HepG2 (cell line): ENCODE data around the gene ARHGAP19. TPM values are rescaled to one million over a fixed set of nuclear protein-coding genes. Genes with fewer than 3 reads are reported as not detected.
A peak's percentile ranks its signal among the peaks of the same experiment; 100 is the strongest.

Experiments used
- ATM ChIP-seq: fragments of 450-650 bp; IDR thresholded peaks from 2 replicates; pipeline ENCODE4 v1.7.1; 2017; ENCODE audit warnings: mild to moderate bottlenecking, borderline replicate concordance
- CC2D1A ChIP-seq: sonication (generic); formaldehyde crosslinking; IDR thresholded peaks from 2 replicates; pipeline ENCODE4 v1.8.1; 2023; ENCODE audit warnings: mild to moderate bottlenecking, missing genetic modification reagents
- PAWR ChIP-seq: sonication (generic); formaldehyde crosslinking; IDR thresholded peaks from 2 replicates; pipeline ENCODE4 v1.4.0; 2020; ENCODE audit warnings: missing genetic modification reagents, mild to moderate bottlenecking, borderline replicate concordance
- PHF21A ChIP-seq: sonication (generic); formaldehyde crosslinking; IDR thresholded peaks from 2 replicates; pipeline ENCODE4 v1.5.0; 2020; ENCODE audit warnings: mild to moderate bottlenecking, missing genetic modification reagents
- PITX1 ChIP-seq: sonication (generic); formaldehyde crosslinking; IDR thresholded peaks from 2 replicates; pipeline ENCODE4 v1.5.1; 2020; ENCODE audit warnings: mild to moderate bottlenecking, missing genetic modification reagents
- RBAK ChIP-seq: sonication (generic); formaldehyde crosslinking; IDR thresholded peaks from 2 replicates; pipeline ENCODE4 v1.5.1; 2020; ENCODE audit warnings: mild to moderate bottlenecking, missing genetic modification reagents
- RFX5 ChIP-seq: IDR thresholded peaks from 2 replicates; pipeline ENCODE4 v1.6.1; 2011; ENCODE audit warnings: low read depth, low read length, improper control_type of control experiment
- ZNF180 ChIP-seq: sonication (generic); formaldehyde crosslinking; IDR thresholded peaks from 2 replicates; pipeline ENCODE4 v1.4.0; 2020; ENCODE audit warnings: low read depth, missing genetic modification reagents, borderline replicate concordance
- ZNF777 ChIP-seq: sonication (generic); formaldehyde crosslinking; IDR thresholded peaks from 2 replicates; pipeline ENCODE4 v1.4.0; 2020; ENCODE audit warnings: missing genetic modification reagents
- polyA plus RNA-seq, 8 experiments: library from polyadenylated mRNA; depleted of rRNA in 3 of 8; stranded (reverse) in 7 of 8; unstranded in 1 of 8; fragments of >200 nt; fragmentation: Illumina TruSeq in 4 of 8; extraction: Trizol in 4 of 8; gene quantifications; 2 replicates each; pipeline versions ENCODE4 v1.2.1 to v1.2.3, GENCODE V29; 2011 to 2016; ENCODE audit warnings: low read depth in 4 of 8, missing spikeins in 1 of 8, mixed read lengths in 1 of 8; ENCODE audit not compliant: insufficient read depth in 1 of 8
- total RNA-seq, 5 experiments: library from RNA; depleted of rRNA; stranded (reverse); fragments of >200 nt; fragmentation: Illumina TruSeq; extraction: Trizol; gene quantifications; 2 replicates each; pipeline ENCODE4 v1.2.3, GENCODE V29; 2016; ENCODE audit warnings: low read depth in 1 of 5
- TF ChIP-seq, protein P1 (sequence below), 2 experiments: sonication (generic) in 1 of 2; formaldehyde crosslinking in 1 of 2; IDR thresholded peaks; 2 replicates each; pipeline versions ENCODE4 v1.4.0 to v1.6.1; 2016 to 2020; ENCODE audit warnings: borderline replicate concordance in 1 of 2, low read depth in 1 of 2, mild to moderate bottlenecking in 1 of 2, missing genetic modification reagents in 1 of 2
- TF ChIP-seq, protein P2 (sequence below): IDR thresholded peaks from 2 replicates; pipeline ENCODE4 v1.6.1; 2016; ENCODE audit warnings: low read depth, missing genetic modification reagents, missing compliant biosample characterization
- TF ChIP-seq, protein P3 (sequence below): sonication (generic); formaldehyde crosslinking; IDR thresholded peaks from 2 replicates; pipeline ENCODE4 v1.4.0; 2020; ENCODE audit warnings: missing genetic modification reagents
- TF ChIP-seq, protein P4 (sequence below): sonication (generic); formaldehyde crosslinking; IDR thresholded peaks from 2 replicates; pipeline ENCODE4 v1.8.0; 2022; ENCODE audit warnings: missing genetic modification reagents, mild to moderate bottlenecking, inconsistent platforms, borderline replicate concordance
- TF ChIP-seq, protein P5 (sequence below): sonication (generic); formaldehyde crosslinking; IDR thresholded peaks from 2 replicates; pipeline ENCODE4 v1.8.1; 2023; ENCODE audit warnings: mild to moderate bottlenecking, missing genetic modification reagents

Gene ARHGAP19
- total and polyA plus RNA-seq, 2 of the 13 experiments (the other 11 are each of a cell fraction or from before 2014, with no cell fraction given) = 7.6 to 10.0 TPM

DNA sequence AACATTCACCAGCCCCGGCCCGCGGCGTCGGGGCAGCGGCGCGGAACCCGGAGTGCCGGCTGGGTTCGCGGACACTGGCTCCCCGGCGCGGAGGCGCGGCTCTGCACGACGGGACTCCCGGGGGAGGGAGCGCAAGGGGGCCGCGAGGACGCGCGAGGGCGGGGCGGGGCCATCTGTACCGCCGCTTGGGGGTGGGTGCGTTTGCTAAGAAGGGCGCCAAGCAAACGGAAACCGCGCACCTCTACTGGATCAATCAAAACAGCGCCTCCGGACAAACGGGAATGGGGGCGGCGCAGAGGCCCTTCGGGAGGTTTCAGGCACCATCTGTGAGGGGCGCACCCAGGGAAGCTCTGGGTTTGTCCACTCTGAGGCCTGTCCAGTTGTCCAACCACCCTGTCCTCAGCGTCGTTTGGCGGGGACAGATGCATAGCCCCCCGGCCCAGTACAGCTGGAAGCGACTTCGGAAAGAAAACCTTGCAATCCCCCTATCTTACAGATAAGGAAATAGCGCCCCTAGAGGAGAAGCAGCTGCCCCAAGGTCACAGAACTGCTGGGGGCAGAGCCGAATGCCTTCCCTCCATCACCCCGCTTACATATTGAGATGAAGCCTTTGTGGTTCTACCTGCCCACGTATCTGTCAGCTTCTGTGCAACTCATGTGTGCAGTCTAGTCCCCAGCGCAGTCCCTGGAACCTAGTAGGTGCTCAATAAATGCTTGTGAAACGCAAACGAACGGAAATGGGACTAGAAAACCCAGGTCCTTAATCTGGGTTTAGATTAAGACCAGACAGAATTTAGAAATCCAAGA is 96.0 kb downstream of the ARHGAP19 start (continued):
- TF ChIP-seq CC2D1A (CRISPR knock-in tag) (no peak), RBAK (CRISPR knock-in tag) (no peak), PAWR (CRISPR knock-in tag) (no peak), RFX5 (no peak), ZNF180 (CRISPR knock-in tag) (no peak), PHF21A (CRISPR knock-in tag) (no peak), ATM (no peak), ZNF777 (CRISPR knock-in tag) (peak; percentile 95), PITX1 (no peak)
- TF ChIP-seq, protein P1, sequence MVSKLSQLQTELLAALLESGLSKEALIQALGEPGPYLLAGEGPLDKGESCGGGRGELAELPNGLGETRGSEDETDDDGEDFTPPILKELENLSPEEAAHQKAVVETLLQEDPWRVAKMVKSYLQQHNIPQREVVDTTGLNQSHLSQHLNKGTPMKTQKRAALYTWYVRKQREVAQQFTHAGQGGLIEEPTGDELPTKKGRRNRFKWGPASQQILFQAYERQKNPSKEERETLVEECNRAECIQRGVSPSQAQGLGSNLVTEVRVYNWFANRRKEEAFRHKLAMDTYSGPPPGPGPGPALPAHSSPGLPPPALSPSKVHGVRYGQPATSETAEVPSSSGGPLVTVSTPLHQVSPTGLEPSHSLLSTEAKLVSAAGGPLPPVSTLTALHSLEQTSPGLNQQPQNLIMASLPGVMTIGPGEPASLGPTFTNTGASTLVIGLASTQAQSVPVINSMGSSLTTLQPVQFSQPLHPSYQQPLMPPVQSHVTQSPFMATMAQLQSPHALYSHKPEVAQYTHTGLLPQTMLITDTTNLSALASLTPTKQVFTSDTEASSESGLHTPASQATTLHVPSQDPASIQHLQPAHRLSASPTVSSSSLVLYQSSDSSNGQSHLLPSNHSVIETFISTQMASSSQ (IDR thresholded peaks at IDR 0.05; ENCODE audit: low read depth) = no peak
- TF ChIP-seq, protein P1 (CRISPR knock-in tag; IDR thresholded peaks at IDR 0.05; ENCODE audit: borderline replicate concordance) = no peak
- TF ChIP-seq, protein P2, sequence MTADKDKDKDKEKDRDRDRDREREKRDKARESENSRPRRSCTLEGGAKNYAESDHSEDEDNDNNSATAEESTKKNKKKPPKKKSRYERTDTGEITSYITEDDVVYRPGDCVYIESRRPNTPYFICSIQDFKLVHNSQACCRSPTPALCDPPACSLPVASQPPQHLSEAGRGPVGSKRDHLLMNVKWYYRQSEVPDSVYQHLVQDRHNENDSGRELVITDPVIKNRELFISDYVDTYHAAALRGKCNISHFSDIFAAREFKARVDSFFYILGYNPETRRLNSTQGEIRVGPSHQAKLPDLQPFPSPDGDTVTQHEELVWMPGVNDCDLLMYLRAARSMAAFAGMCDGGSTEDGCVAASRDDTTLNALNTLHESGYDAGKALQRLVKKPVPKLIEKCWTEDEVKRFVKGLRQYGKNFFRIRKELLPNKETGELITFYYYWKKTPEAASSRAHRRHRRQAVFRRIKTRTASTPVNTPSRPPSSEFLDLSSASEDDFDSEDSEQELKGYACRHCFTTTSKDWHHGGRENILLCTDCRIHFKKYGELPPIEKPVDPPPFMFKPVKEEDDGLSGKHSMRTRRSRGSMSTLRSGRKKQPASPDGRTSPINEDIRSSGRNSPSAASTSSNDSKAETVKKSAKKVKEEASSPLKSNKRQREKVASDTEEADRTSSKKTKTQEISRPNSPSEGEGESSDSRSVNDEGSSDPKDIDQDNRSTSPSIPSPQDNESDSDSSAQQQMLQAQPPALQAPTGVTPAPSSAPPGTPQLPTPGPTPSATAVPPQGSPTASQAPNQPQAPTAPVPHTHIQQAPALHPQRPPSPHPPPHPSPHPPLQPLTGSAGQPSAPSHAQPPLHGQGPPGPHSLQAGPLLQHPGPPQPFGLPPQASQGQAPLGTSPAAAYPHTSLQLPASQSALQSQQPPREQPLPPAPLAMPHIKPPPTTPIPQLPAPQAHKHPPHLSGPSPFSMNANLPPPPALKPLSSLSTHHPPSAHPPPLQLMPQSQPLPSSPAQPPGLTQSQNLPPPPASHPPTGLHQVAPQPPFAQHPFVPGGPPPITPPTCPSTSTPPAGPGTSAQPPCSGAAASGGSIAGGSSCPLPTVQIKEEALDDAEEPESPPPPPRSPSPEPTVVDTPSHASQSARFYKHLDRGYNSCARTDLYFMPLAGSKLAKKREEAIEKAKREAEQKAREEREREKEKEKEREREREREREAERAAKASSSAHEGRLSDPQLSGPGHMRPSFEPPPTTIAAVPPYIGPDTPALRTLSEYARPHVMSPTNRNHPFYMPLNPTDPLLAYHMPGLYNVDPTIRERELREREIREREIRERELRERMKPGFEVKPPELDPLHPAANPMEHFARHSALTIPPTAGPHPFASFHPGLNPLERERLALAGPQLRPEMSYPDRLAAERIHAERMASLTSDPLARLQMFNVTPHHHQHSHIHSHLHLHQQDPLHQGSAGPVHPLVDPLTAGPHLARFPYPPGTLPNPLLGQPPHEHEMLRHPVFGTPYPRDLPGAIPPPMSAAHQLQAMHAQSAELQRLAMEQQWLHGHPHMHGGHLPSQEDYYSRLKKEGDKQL (CRISPR knock-in tag) = no peak
- TF ChIP-seq, protein P3, sequence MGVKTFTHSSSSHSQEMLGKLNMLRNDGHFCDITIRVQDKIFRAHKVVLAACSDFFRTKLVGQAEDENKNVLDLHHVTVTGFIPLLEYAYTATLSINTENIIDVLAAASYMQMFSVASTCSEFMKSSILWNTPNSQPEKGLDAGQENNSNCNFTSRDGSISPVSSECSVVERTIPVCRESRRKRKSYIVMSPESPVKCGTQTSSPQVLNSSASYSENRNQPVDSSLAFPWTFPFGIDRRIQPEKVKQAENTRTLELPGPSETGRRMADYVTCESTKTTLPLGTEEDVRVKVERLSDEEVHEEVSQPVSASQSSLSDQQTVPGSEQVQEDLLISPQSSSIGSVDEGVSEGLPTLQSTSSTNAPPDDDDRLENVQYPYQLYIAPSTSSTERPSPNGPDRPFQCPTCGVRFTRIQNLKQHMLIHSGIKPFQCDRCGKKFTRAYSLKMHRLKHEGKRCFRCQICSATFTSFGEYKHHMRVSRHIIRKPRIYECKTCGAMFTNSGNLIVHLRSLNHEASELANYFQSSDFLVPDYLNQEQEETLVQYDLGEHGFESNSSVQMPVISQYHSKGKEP (CRISPR knock-in tag) = no peak
- TF ChIP-seq, protein P4, sequence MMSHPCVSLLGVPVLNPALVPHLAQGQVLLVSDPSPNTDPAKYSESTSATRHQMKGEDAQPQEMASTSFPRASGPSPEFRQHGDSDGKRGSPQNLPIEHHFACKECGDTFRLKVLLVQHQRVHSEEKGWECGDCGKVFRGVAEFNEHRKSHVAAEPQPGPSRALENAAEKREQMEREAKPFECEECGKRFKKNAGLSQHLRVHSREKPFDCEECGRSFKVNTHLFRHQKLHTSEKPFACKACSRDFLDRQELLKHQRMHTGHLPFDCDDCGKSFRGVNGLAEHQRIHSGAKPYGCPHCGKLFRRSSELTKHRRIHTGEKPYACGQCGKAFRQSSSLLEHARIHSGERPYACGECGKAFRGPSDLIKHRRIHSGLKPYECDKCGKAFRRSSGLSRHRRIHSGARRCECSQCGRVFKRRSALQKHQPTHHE (CRISPR knock-in tag) = no peak
- TF ChIP-seq, protein P5, sequence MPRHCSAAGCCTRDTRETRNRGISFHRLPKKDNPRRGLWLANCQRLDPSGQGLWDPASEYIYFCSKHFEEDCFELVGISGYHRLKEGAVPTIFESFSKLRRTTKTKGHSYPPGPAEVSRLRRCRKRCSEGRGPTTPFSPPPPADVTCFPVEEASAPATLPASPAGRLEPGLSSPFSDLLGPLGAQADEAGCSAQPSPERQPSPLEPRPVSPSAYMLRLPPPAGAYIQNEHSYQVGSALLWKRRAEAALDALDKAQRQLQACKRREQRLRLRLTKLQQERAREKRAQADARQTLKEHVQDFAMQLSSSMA (CRISPR knock-in tag) = no peak
